SU-DHL-6 (cell line): ENCODE measurements around the gene PLB1.

Experiments
- EZH2phosphoT487 ChIP-seq: fragments of 200-600 bp; sonication (generic), shearing (Covaris generic); conservative IDR thresholded peaks from 2 replicates; pipeline ENCODE4 v1.6.1; 2018; ENCODE audit warnings: mild to moderate bottlenecking, antibody characterized with exemption, low read length, moderate library complexity, mixed read lengths
- TF ChIP-seq, protein P1 (sequence below): fragments of 200-600 bp; sonication (generic); IDR thresholded peaks from one replicate; pipeline ENCODE4 v1.5.1; 2017; ENCODE audit warnings: antibody characterized with exemption, mild to moderate bottlenecking, low read length, moderate library complexity; ENCODE audit not compliant: insufficient read depth, poor library complexity, severe bottlenecking

DNA sequence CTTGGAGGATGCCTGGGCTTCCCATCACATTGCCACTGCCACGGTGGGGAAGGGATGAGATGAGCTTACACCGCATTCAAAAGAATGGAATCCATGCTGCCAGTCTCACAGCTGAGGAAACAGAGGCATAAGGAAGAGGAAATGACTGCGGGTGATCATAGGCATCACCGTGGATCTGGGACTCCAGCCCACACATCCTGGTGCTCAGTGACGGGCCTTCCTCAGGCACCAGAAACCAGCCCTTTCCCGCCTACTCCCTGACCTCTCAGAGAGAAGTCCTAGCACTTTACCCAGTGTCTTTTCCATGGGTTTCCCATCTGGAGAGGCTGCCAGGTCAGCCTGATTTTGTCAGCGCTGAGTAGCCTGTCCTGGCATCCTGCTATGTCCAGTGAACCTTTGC is 5.3 kb upstream of the PLB1 start:
- TF ChIP-seq, protein P1, sequence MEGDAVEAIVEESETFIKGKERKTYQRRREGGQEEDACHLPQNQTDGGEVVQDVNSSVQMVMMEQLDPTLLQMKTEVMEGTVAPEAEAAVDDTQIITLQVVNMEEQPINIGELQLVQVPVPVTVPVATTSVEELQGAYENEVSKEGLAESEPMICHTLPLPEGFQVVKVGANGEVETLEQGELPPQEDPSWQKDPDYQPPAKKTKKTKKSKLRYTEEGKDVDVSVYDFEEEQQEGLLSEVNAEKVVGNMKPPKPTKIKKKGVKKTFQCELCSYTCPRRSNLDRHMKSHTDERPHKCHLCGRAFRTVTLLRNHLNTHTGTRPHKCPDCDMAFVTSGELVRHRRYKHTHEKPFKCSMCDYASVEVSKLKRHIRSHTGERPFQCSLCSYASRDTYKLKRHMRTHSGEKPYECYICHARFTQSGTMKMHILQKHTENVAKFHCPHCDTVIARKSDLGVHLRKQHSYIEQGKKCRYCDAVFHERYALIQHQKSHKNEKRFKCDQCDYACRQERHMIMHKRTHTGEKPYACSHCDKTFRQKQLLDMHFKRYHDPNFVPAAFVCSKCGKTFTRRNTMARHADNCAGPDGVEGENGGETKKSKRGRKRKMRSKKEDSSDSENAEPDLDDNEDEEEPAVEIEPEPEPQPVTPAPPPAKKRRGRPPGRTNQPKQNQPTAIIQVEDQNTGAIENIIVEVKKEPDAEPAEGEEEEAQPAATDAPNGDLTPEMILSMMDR, result no peak
- TF ChIP-seq EZH2phosphoT487, result no peak
